HepG2 (cell line): Measurements from ENCODE around the gene PHACTR1. TPM values are rescaled to one million over a fixed set of nuclear protein-coding genes. Genes with fewer than 3 reads are reported as not detected.

ENCODE experiments used
- FOSL1 ChIP-seq: sonication (generic); formaldehyde crosslinking; IDR thresholded peaks from 2 replicates; pipeline ENCODE4 v1.9.0; 2021; ENCODE audit warnings: missing genetic modification reagents, borderline replicate concordance
- FOXJ3 ChIP-seq: sonication (generic); formaldehyde crosslinking; IDR thresholded peaks from 2 replicates; pipeline ENCODE4 v1.4.0; 2020; ENCODE audit warnings: missing genetic modification reagents, mild to moderate bottlenecking, borderline replicate concordance
- KLF6 ChIP-seq: IDR thresholded peaks from 2 replicates; pipeline ENCODE4 v1.8.0; 2016; ENCODE audit warnings: missing biosample characterization, missing genetic modification reagents
- MED8 ChIP-seq: sonication (generic); formaldehyde crosslinking; IDR thresholded peaks from 2 replicates; pipeline ENCODE4 v1.8.1; 2023; ENCODE audit warnings: mild to moderate bottlenecking, missing genetic modification reagents; ENCODE audit not compliant: insufficient replicate concordance
- MYNN ChIP-seq: sonication (generic); formaldehyde crosslinking; IDR thresholded peaks from 2 replicates; pipeline ENCODE4 v1.4.0; 2020; ENCODE audit warnings: mild to moderate bottlenecking, low read depth, missing genetic modification reagents
- NAIF1 ChIP-seq: sonication (generic); formaldehyde crosslinking; IDR thresholded peaks from 2 replicates; pipeline ENCODE4 v1.5.0; 2020; ENCODE audit warnings: mild to moderate bottlenecking, missing genetic modification reagents, borderline replicate concordance
- NR3C1 ChIP-seq: sonication (generic); formaldehyde crosslinking; IDR thresholded peaks from 2 replicates; pipeline ENCODE4 v1.4.0; 2020; ENCODE audit warnings: missing genetic modification reagents
- REPIN1 ChIP-seq: sonication (generic); formaldehyde crosslinking; IDR thresholded peaks from 2 replicates; pipeline ENCODE4 v1.8.0; 2022; ENCODE audit warnings: missing genetic modification reagents, low read depth, mild to moderate bottlenecking, borderline replicate concordance
- SMAD1 ChIP-seq: sonication (generic); formaldehyde crosslinking; IDR thresholded peaks from 2 replicates; pipeline ENCODE4 v1.4.0; 2020; ENCODE audit warnings: missing genetic modification reagents, low read depth, mild to moderate bottlenecking, borderline replicate concordance
- SOX6 ChIP-seq, 2 experiments: fragments of 450-650 bp in 1 of 2; sonication (generic) in 1 of 2; formaldehyde crosslinking in 1 of 2; IDR thresholded peaks; 2 replicates each; pipeline versions ENCODE4 v1.4.0 to v1.6.1; 2017 to 2020; ENCODE audit warnings: antibody characterized with exemption in 1 of 2, mild to moderate bottlenecking in 1 of 2, missing genetic modification reagents in 1 of 2
- STAT5B ChIP-seq: sonication (generic); formaldehyde crosslinking; IDR thresholded peaks from 2 replicates; pipeline ENCODE4 v1.4.0; 2020; ENCODE audit warnings: missing genetic modification reagents
- ZBTB42 ChIP-seq: sonication (generic); formaldehyde crosslinking; IDR thresholded peaks from 2 replicates; pipeline ENCODE4 v1.5.0; 2020; ENCODE audit warnings: mild to moderate bottlenecking, missing genetic modification reagents
- ZFP90 ChIP-seq: sonication (generic); formaldehyde crosslinking; IDR thresholded peaks from 2 replicates; pipeline ENCODE4 v1.8.0; 2022; ENCODE audit warnings: missing genetic modification reagents, mild to moderate bottlenecking, inconsistent platforms, borderline replicate concordance
- ZNF234 ChIP-seq: sonication (generic); formaldehyde crosslinking; conservative IDR thresholded peaks from 2 replicates; pipeline ENCODE4 v1.5.1; 2020; ENCODE audit warnings: mild to moderate bottlenecking, missing genetic modification reagents
- ZNF484 ChIP-seq: sonication (generic); formaldehyde crosslinking; IDR thresholded peaks from 2 replicates; pipeline ENCODE4 v1.5.1; 2020; ENCODE audit warnings: mild to moderate bottlenecking, low read depth, missing genetic modification reagents, borderline replicate concordance
- ZNF567 ChIP-seq: sonication (generic); formaldehyde crosslinking; IDR thresholded peaks from 2 replicates; pipeline ENCODE4 v1.8.1; 2023; ENCODE audit warnings: mild to moderate bottlenecking, missing genetic modification reagents, borderline replicate concordance
- ZNF878 ChIP-seq: sonication (generic); formaldehyde crosslinking; IDR thresholded peaks from 2 replicates; pipeline ENCODE4 v1.8.1; 2023; ENCODE audit warnings: mild to moderate bottlenecking, missing genetic modification reagents, moderate library complexity
- polyA plus RNA-seq, 8 experiments: library from polyadenylated mRNA; depleted of rRNA in 3 of 8; stranded (reverse) in 7 of 8; unstranded in 1 of 8; fragments of >200 nt; fragmentation: Illumina TruSeq in 4 of 8; extraction: Trizol in 4 of 8; gene quantifications; 2 replicates each; pipeline versions ENCODE4 v1.2.1 to v1.2.3, GENCODE V29; 2011 to 2016; ENCODE audit warnings: low read depth in 4 of 8, missing spikeins in 1 of 8, mixed read lengths in 1 of 8; ENCODE audit not compliant: insufficient read depth in 1 of 8
- total RNA-seq, 5 experiments: library from RNA; depleted of rRNA; stranded (reverse); fragments of >200 nt; fragmentation: Illumina TruSeq; extraction: Trizol; gene quantifications; 2 replicates each; pipeline ENCODE4 v1.2.3, GENCODE V29; 2016; ENCODE audit warnings: low read depth in 1 of 5
- TF ChIP-seq, protein P1 (sequence below): IDR thresholded peaks from 2 replicates; pipeline ENCODE4 v1.6.1; 2016; ENCODE audit warnings: low read depth
- TF ChIP-seq, protein P2 (sequence below): sonication (generic); formaldehyde crosslinking; IDR thresholded peaks from 2 replicates; pipeline ENCODE4 v1.5.0; 2020; ENCODE audit warnings: missing genetic modification reagents
- TF ChIP-seq, protein P3 (sequence below): sonication (generic); formaldehyde crosslinking; IDR thresholded peaks from 2 replicates; pipeline ENCODE4 v1.8.0; 2022; ENCODE audit warnings: mild to moderate bottlenecking, missing genetic modification reagents, moderate library complexity
- TF ChIP-seq, protein P4 (sequence below): sonication (generic); formaldehyde crosslinking; IDR thresholded peaks from 2 replicates; pipeline ENCODE4 v1.4.0; 2020; ENCODE audit warnings: mild to moderate bottlenecking, missing genetic modification reagents

The PHACTR1 gene
- total and polyA plus RNA-seq, 2 of the 13 experiments (the other 11 are each of a cell fraction or from before 2014, with no cell fraction given): 0.09 TPM; not detected in 1

DNA sequence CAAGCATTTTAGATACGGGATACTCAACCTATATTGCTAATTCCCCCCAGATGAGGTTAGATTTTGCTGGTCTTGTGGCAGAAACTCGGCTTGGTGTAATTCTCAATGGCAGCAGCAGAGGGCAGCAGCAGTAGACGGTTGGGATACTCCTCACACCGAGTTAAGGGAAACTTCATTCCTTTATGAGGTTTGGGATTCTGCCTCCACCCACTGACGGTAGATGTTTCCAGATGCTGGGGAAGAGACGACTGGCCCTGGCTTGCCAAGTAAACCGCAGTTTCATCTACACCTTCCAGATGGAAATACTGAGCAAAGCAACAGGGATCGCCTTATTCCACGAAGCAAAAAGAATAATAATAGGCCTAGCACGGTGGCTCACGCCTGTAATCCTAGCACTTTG lies 620.0 kb downstream of the PHACTR1 start (continued):
- TF ChIP-seq STAT5B (CRISPR knock-in tag) (no peak), MYNN (no peak), MED8 (CRISPR knock-in tag) (no peak), ZNF484 (CRISPR knock-in tag) (no peak), ZNF878 (CRISPR knock-in tag) (no peak), KLF6 (CRISPR knock-in tag) (0 out of 2 replicates have a peak, but pooled peaks have one; percentile 24), ZBTB42 (CRISPR knock-in tag) (no peak), ZFP90 (no peak), FOSL1 (CRISPR knock-in tag) (no peak), ZNF234 (CRISPR knock-in tag) (no peak), SMAD1 (0 out of 2 replicates have a peak, but pooled peaks have one; percentile 27), ZNF567 (no peak), NR3C1 (CRISPR knock-in tag) (no peak), SOX6 (IDR thresholded peaks at IDR 0.05) (no peak), SOX6 (CRISPR knock-in tag; IDR thresholded peaks at IDR 0.05) (0 out of 2 replicates have a peak, but pooled peaks have one; percentile 17), FOXJ3 (CRISPR knock-in tag) (no peak), REPIN1 (CRISPR knock-in tag) (peak; percentile 73; the same call in 1 of the 2 replicates), NAIF1 (0 out of 2 replicates have a peak, but pooled peaks have one; percentile 16)
- TF ChIP-seq, protein P1, sequence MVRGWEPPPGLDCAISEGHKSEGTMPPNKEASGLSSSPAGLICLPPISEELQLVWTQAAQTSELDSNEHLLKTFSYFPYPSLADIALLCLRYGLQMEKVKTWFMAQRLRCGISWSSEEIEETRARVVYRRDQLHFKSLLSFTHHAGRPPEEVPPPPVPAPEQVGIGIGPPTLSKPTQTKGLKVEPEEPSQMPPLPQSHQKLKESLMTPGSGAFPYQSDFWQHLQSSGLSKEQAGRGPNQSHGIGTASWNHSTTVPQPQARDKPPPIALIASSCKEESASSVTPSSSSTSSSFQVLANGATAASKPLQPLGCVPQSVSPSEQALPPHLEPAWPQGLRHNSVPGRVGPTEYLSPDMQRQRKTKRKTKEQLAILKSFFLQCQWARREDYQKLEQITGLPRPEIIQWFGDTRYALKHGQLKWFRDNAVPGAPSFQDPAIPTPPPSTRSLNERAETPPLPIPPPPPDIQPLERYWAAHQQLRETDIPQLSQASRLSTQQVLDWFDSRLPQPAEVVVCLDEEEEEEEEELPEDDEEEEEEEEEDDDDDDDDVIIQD (CRISPR knock-in tag): 0 out of 2 replicates have a peak, but pooled peaks have one; percentile 34
- TF ChIP-seq, protein P2, sequence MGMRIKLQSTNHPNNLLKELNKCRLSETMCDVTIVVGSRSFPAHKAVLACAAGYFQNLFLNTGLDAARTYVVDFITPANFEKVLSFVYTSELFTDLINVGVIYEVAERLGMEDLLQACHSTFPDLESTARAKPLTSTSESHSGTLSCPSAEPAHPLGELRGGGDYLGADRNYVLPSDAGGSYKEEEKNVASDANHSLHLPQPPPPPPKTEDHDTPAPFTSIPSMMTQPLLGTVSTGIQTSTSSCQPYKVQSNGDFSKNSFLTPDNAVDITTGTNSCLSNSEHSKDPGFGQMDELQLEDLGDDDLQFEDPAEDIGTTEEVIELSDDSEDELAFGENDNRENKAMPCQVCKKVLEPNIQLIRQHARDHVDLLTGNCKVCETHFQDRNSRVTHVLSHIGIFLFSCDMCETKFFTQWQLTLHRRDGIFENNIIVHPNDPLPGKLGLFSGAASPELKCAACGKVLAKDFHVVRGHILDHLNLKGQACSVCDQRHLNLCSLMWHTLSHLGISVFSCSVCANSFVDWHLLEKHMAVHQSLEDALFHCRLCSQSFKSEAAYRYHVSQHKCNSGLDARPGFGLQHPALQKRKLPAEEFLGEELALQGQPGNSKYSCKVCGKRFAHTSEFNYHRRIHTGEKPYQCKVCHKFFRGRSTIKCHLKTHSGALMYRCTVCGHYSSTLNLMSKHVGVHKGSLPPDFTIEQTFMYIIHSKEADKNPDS (CRISPR knock-in tag): no peak
- TF ChIP-seq, protein P3, sequence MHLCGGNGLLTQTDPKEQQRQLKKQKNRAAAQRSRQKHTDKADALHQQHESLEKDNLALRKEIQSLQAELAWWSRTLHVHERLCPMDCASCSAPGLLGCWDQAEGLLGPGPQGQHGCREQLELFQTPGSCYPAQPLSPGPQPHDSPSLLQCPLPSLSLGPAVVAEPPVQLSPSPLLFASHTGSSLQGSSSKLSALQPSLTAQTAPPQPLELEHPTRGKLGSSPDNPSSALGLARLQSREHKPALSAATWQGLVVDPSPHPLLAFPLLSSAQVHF (CRISPR knock-in tag): no peak
- TF ChIP-seq, protein P4, sequence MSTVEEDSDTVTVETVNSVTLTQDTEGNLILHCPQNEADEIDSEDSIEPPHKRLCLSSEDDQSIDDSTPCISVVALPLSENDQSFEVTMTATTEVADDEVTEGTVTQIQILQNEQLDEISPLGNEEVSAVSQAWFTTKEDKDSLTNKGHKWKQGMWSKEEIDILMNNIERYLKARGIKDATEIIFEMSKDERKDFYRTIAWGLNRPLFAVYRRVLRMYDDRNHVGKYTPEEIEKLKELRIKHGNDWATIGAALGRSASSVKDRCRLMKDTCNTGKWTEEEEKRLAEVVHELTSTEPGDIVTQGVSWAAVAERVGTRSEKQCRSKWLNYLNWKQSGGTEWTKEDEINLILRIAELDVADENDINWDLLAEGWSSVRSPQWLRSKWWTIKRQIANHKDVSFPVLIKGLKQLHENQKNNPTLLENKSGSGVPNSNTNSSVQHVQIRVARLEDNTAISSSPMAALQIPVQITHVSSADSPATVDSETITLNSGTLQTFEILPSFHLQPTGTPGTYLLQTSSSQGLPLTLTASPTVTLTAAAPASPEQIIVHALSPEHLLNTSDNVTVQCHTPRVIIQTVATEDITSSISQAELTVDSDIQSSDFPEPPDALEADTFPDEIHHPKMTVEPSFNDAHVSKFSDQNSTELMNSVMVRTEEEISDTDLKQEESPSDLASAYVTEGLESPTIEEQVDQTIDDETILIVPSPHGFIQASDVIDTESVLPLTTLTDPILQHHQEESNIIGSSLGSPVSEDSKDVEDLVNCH (CRISPR knock-in tag): no peak
